ENCODE results near the gene GIMAP5. TPM values are rescaled to one million over a fixed set of nuclear protein-coding genes. Genes with fewer than 3 reads are reported as not detected.

Gene GIMAP5
- total and polyA plus RNA-seq, 2 experiments from 2014 or later, result 0.22 to 0.45 TPM

- H3K9me3 ChIP-seq (ENCODE audit: low read depth), result no peaks in the 10 kb centered on the region
- no peaks in the 10 kb centered on the region for H3K36me3 ChIP-seq
- no peaks in the 10 kb centered on the region for H3K4me1 ChIP-seq (ENCODE audit: low read depth)
- no peak overlapping the region for H3K4me3 ChIP-seq
- H3K27ac ChIP-seq, result no peak overlapping the region
- TF ChIP-seq, protein P1, sequence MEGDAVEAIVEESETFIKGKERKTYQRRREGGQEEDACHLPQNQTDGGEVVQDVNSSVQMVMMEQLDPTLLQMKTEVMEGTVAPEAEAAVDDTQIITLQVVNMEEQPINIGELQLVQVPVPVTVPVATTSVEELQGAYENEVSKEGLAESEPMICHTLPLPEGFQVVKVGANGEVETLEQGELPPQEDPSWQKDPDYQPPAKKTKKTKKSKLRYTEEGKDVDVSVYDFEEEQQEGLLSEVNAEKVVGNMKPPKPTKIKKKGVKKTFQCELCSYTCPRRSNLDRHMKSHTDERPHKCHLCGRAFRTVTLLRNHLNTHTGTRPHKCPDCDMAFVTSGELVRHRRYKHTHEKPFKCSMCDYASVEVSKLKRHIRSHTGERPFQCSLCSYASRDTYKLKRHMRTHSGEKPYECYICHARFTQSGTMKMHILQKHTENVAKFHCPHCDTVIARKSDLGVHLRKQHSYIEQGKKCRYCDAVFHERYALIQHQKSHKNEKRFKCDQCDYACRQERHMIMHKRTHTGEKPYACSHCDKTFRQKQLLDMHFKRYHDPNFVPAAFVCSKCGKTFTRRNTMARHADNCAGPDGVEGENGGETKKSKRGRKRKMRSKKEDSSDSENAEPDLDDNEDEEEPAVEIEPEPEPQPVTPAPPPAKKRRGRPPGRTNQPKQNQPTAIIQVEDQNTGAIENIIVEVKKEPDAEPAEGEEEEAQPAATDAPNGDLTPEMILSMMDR (IDR thresholded peaks at IDR 0.05; ENCODE audit: low read depth, low read length), result no peak
- H3K27me3 ChIP-seq, result no peaks in the 10 kb centered on the region
- DNase-seq (ENCODE audit: low read depth in 1 of 2, low spot score in 1 of 2), result no peak
These were observed 17.0 kb upstream of the GIMAP5 start for GRCh38 chr7:150719960-150720891.

DNA sequence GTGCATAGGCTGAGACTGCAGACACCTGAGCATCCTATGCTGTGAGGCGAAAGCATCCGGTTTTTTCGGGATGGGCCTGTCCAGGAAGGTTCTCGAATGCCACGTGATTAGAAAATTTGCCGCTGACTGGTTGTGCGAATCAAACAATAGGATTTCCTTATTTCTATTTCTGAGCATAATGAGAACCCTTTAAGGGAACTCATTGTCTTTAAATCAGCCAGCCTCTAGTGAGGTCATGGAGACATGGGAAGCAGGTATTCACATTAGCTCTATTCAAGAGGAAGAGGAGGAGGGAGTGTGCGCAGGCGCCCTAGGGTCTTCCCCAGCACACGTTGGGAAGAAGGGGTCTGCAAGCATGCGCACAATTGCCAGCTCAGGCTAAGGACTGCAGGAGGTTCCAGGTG lies 15.2 kb upstream of the GIMAP5 start:
- H3K4me1 ChIP-seq (ENCODE audit: low read depth), result no peaks in the 10 kb centered on the region
- no peak overlapping the region for H3K27ac ChIP-seq
- DNase-seq (ENCODE audit: low read depth in 1 of 2, low spot score in 1 of 2), result no peak
- H3K27me3 ChIP-seq, result no peaks in the 10 kb centered on the region
- no peaks in the 10 kb centered on the region for H3K9me3 ChIP-seq (ENCODE audit: low read depth)
- H3K36me3 ChIP-seq, result no peaks in the 10 kb centered on the region
- H3K4me3 ChIP-seq, result no peak overlapping the region
- TF ChIP-seq, protein P1 (IDR thresholded peaks at IDR 0.05; ENCODE audit: low read depth, low read length), result no peak

- Histone ChIP-seq H3K27ac (no peak overlapping the region), H3K4me3 (no peak overlapping the region), H3K27me3 (no peaks in the 10 kb centered on the region), H3K4me1 (ENCODE audit: low read depth) (no peaks in the 10 kb centered on the region), H3K9me3 (ENCODE audit: low read depth) (no peaks in the 10 kb centered on the region), H3K36me3 (no peaks in the 10 kb centered on the region)
- DNase-seq (ENCODE audit: low read depth in 1 of 2, low spot score in 1 of 2), result no peak
- TF ChIP-seq, protein P1 (IDR thresholded peaks at IDR 0.05; ENCODE audit: low read depth, low read length), result no peak
These were observed 14.7 kb upstream of the GIMAP5 start for GRCh38 chr7:150722431-150722931.

GRCh38 chr7:150723467-150723866 lies 13.8 kb upstream of the GIMAP5 start:
- no peaks in the 10 kb centered on the region for H3K9me3 ChIP-seq (ENCODE audit: low read depth)
- H3K27ac ChIP-seq, result no peak overlapping the region
- H3K27me3 ChIP-seq, result no peaks in the 10 kb centered on the region
- TF ChIP-seq, protein P1 (IDR thresholded peaks at IDR 0.05; ENCODE audit: low read depth, low read length), result no peak
- H3K4me1 ChIP-seq (ENCODE audit: low read depth), result no peaks in the 10 kb centered on the region
- no peak overlapping the region for H3K4me3 ChIP-seq
- no peaks in the 10 kb centered on the region for H3K36me3 ChIP-seq
- DNase-seq (ENCODE audit: low read depth in 1 of 2, low spot score in 1 of 2), result no peak

DNA sequence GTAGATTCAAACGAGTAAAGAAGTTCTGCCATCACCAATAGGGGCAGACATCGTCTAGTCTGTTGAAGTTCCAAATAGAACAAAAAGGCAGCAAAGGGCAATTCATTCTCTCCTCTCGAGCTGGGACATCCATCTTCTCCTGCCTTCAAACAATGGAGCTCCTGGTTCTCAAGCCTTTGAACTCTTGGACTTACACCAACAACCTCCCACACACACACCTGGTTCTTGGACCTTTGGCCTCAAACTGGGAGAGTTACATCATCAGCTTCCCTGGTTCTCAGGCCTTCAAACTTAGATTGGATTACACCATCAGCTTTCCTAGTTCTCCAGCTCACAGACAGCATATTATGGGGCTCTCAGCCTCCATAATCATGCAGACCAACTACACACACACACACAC lies 9.8 kb upstream of the GIMAP5 start:
- no peak for DNase-seq (ENCODE audit: low read depth in 1 of 2, low spot score in 1 of 2)
- no peak overlapping the region for H3K4me3 ChIP-seq
- TF ChIP-seq, protein P1 (IDR thresholded peaks at IDR 0.05; ENCODE audit: low read depth, low read length), result no peak

More for the DNA sequence above, 9.8 kb upstream of the GIMAP5 start:
- no peaks in the 10 kb centered on the region for H3K4me1 ChIP-seq (ENCODE audit: low read depth)
- no peaks in the 10 kb centered on the region for H3K36me3 ChIP-seq
- no peak overlapping the region for H3K27ac ChIP-seq
- H3K9me3 ChIP-seq (ENCODE audit: low read depth), result no peaks in the 10 kb centered on the region
- H3K27me3 ChIP-seq, result no peaks in the 10 kb centered on the region
